Right kidney (tissue), 1 donor: Measurements from ENCODE around the gene RASA4.
"Not testable (repeated sequence)": the region's sequence is repeated elsewhere in the genome, so short reads cannot be mapped to it uniquely, and the experiment has no call there.

Source experiments
- DNase-seq: peaks from one replicate; pipeline ENCODE4 v3.0.0-alpha.2; 2016

Gene RASA4

GRCh38 chr7:102544372-102544771 lies 72.2 kb downstream of the RASA4 start:
- DNase-seq = not testable (repeated sequence)

- DNase-seq = not testable (repeated sequence)
Measured at GRCh38 chr7:102543596-102543995, 73.0 kb downstream of the RASA4 start, which contains the start of gene UPK3BL2. UPK3BL2 (minus strand) TSS chr7:102543696; CDS start chr7:102543636, 60 bp downstream.

- not testable (repeated sequence) for DNase-seq
Measured at GRCh38 chr7:102542771-102543170, 73.8 kb downstream of the RASA4 start.

- not testable (repeated sequence) for DNase-seq
Measured at GRCh38 chr7:102542083-102542482, 74.5 kb downstream of the RASA4 start.

- DNase-seq = not testable (repeated sequence)
Measured at GRCh38 chr7:102540604-102541003, 76.0 kb downstream of the RASA4 start.

GRCh38 chr7:102535062-102535615 lies 81.4 kb downstream of the RASA4 start:
- peak; percentile 1 for DNase-seq

- DNase-seq = not testable (repeated sequence)
Measured at GRCh38 chr7:102532127-102532526, 84.4 kb downstream of the RASA4 start.

GRCh38 chr7:102531583-102531982 lies 85.0 kb downstream of the RASA4 start:
- not testable (repeated sequence) for DNase-seq

GRCh38 chr7:102527822-102528793 lies 88.4 kb downstream of the RASA4 start:
- not testable (repeated sequence) for DNase-seq

- not testable (repeated sequence) for DNase-seq
Measured at GRCh38 chr7:102527182-102527581, 89.4 kb downstream of the RASA4 start.

GRCh38 chr7:102524803-102525202 lies 91.8 kb downstream of the RASA4 start:
- DNase-seq = not testable (repeated sequence)
